GM18907 (cell line): ENCODE results near the gene NCK1.

Experiments used
- ATAC-seq: cut with Tn5 transposase; IDR thresholded peaks from one replicate; pipeline ENCODE4 v1.9.1; 2021; ENCODE audit warnings: mild to moderate bottlenecking, moderate library complexity; ENCODE audit not compliant: unreplicated experiment

NCK1 gene

GRCh38 chr3:136905549-136905948, 43.5 kb downstream of the NCK1 start:
- no peak for ATAC-seq

- ATAC-seq: no peak
These were observed 44.7 kb downstream of the NCK1 start for GRCh38 chr3:136906725-136907124.

DNA sequence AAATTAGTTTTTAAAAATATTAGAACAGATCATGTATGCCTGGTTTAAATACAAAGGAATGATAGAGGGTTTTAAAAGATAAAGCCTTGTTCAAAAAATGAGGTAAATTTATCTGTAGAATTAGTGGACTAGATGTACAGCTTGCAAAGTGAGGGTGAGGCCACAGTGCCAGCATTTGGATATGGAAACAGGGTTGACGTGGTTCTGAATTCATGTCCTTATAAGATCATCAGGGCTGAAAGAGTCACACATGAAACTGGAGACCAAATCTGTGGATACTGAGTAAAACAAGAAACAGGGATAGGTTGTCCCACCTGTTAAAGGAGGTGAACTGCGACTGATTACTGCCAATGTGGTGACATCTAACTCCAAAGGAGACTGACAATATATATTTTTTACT, 46.3 kb downstream of the NCK1 start:
- no peak for ATAC-seq

DNA sequence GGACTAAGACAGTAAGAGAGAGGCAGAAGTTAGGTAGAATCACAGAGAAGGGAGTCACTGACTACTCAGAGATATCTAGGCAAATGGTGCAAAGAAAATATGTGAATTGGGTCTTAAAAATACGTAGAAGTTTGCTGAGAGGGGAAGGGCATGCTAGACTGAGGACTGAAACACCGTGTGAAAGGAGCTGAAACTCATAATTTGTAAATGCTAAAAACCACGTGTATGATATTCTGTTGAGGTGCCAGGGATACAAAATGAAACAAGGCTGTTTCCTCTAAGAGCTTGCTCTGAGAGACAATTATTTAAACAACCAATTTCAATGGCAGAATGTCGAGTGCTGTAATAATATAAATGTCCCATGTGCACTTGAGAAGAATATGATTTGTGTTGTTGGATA, 47.2 kb downstream of the NCK1 start:
- ATAC-seq: peak; percentile 74

DNA sequence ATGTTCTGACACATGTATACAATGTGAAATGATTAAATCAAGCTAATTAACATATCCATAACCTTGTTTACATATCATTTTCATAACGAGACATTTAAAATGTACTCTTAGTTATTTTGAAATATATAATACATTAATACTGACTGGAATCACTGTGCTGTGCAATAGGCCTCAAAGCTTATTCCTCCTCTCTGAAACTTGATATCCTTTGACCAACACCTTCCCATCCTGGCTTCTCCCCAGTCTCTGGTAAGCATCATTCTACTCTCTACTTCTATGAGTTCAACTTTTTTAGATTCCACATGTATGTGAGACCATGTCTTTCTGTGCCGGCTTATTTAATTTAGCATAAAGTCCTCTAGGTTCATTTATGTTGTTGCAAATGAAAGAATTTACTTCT, 48.7 kb downstream of the NCK1 start:
- no peak for ATAC-seq

- no peak for ATAC-seq
These were observed 51.2 kb downstream of the NCK1 start for GRCh38 chr3:136913168-136913567.

DNA sequence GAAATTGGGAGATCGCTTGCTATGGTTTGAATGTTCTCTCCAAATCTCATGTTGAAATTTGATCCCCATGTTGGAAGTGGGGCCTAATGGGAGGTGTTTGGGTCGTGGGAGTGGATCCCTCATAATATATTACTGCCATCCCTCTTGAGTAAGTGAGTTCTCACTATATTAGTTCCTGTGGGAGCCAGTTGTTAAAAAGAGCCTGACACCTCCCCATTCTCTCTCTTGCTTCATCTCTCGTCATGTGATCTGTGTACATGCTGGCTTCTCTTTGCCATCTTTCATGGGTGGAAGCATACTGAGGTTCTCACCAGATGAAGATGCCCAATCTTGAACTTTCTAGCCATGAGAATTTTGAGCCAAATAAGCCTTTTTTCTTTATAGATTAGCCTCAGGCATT, 52.7 kb downstream of the NCK1 start:
- ATAC-seq: no peak

GRCh38 chr3:136916223-136916622, 54.2 kb downstream of the NCK1 start:
- no peak for ATAC-seq

GRCh38 chr3:136919799-136920580, 58.0 kb downstream of the NCK1 start:
- ATAC-seq: peak; percentile 74

DNA sequence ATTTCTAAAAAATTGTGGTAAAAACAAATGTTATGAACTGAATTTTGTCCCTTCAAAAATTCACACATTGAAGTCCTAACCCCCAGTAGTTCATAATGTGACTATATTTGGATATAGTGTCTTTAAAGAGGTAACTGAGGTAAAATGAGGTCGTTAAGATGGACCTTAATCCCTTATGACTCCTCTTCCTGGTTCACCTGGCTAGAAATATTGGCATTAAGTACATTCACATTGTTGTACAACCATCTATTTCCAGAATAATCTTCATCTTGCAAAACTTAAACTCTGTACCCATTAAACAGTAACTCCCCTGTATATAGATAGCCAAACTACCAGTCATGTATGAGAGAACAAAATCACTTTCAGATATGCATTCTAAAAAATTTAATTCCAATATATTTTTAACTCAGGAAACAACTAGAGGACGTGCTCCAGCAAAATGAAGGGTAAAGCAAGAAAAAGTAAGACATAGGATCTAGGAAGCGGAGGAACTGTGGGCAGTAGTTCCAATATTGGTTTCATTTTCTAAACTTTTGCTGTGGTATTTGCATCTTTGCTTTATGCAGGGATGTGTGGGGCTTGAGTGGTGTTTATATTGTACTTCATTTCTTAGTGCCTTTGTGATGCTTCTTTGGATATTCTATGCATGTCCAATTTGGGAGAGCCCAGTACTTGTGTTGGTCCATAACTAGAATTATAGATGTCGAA, 59.0 kb downstream of the NCK1 start:
- no peak for ATAC-seq

DNA sequence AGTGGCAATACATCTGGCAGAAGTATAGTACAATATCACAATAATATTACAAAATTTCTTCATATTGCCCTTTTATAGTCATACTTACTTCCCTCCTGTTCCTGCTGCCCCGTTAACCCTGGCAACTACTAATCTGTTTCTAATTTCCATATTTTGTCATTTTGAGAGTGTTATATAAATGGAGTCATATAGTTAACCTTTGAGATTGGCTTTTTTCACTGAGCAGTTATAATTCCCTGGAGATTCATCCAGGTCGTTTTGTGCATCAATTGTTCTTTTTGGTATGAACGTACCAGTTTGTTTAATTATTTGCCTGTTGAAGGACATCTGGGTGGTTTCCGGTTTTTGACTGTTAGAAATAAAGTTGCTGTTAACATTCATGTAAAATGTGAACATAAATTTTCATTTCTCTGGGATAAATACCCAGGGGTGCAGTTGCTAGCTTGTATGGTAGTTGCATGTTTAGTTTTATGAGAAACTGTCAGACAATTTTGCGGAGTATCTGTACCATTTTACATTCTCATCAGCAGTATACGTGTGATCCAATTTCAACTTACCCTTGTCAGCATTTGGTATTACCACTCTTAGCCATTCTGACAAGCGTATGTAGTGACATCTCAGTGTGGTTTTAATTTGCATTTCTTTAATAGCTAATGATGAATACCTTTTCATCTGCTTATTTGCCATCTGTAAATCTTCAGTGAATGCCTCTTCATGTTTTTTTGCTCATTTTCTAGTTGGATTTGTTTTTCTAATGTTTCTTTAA, 63.6 kb downstream of the NCK1 start:
- peak; percentile 69 for ATAC-seq

- ATAC-seq: no peak
These were observed 66.2 kb downstream of the NCK1 start for GRCh38 chr3:136928240-136928639.

GRCh38 chr3:136929977-136930670, 68.1 kb downstream of the NCK1 start:
- no peak for ATAC-seq

DNA sequence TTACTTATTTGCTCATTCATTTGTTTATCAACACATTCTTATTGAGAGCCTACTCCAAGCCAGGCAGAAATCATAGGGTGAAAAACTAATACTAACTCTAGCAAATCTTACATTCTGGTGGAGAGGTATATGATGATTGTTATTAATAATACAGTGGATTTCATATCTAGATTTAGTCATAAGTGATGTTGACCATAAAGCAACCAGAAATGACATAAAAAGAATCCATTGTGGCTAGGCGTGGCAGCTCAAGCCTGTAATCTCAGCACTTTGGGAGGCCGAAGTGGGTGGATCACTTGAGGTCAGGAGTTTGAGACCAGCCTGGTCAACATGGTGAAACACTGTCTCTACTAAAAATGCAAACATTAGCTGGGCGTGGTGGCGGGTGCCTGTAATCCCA, 69.6 kb downstream of the NCK1 start:
- no peak for ATAC-seq

DNA sequence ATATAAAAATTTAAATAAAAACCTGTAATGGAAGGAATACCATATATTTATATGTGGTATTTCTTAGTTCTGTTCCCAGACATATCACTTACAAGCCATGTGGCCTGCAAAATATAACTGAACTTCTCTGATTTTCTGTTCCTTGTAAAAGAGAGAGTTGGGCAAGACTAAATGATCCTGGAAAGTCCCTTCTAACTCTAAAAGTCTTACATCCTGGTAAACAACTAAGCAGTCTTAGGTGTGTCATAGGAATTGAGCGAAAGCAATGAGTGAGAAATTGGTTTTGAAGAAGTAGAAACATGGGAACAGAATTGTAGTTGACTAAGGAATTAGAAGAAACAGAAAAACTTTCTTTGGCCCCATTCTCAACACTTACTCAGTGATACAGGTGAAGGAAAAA, 70.5 kb downstream of the NCK1 start:
- peak; percentile 57 for ATAC-seq

- peak; percentile 34 for ATAC-seq
These were observed 71.2 kb downstream of the NCK1 start for GRCh38 chr3:136932978-136933772.

GRCh38 chr3:136937175-136937574, 75.2 kb downstream of the NCK1 start:
- no peak for ATAC-seq

DNA sequence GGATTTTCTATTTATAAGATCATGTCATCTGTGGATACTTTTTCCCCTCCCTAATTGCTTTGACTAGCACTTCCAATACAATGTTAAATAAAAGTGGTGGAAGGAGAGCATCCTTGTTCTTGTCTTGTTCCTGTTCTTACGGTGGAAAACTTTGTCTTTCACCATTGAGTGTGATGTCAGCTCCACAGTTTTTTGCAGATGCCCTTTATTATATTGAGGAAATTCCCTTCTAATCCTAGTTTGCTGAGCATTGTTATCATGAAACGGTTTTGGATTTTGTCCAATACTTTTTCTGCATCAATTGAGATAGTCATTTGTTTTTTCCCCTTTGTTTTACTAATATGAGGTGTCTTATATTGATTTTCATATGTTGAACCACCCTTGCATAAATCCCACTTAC, 75.8 kb downstream of the NCK1 start:
- ATAC-seq: no peak

DNA sequence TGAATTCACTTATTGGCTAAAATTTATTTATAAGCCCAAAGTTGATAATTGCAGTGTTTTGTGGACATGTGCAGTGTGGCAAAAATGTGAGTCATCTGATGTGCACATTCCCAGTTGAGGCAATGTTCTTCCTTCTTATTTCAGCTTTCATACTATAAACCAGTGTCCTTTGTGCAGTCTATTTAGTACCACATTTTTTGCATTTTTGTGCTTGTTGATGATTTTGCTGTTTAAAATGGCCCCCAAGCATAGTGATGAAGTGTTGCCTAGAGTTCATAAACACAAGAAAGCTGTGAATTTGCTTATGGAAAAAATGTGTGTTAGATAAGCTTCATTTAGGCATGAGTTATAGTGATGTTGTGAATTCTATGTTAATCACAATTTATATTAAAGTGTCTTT, 76.3 kb downstream of the NCK1 start:
- no peak for ATAC-seq

GRCh38 chr3:136939489-136939888, 77.5 kb downstream of the NCK1 start:
- ATAC-seq: no peak
